Activated naive CD8-positive, alpha-beta T cell treated with anti-CD3 and anti-CD28 coated beads, Interleukin-2, amount 50 U/mL, for 24 hours (primary cell): ENCODE measurements around the gene SEC24C.
"Not testable (repeated sequence)": the region's sequence is repeated elsewhere in the genome, so short reads cannot be mapped to it uniquely, and the experiment has no call there.

Source experiments
- ATAC-seq: fragments of 150-1000 bp; cut with Tn5 transposase; one replicate; pipeline ENCODE4 v1.10.0; 2021
- DNase-seq: peaks from one replicate; pipeline ENCODE4 v3.0.0; 2021
- H3K27ac Mint-ChIP-seq: one replicate; pipeline ENCODE4 v1.8.0; 2021; ENCODE audit warnings: mild to moderate bottlenecking, mixed read lengths
- H3K27me3 Mint-ChIP-seq: one replicate; pipeline ENCODE4 v1.8.0; 2021; ENCODE audit warnings: mixed read lengths
- H3K36me3 Mint-ChIP-seq: one replicate; pipeline ENCODE4 v1.8.0; 2021; ENCODE audit warnings: low read depth, mixed read lengths
- H3K4me1 Mint-ChIP-seq: one replicate; pipeline ENCODE4 v1.8.0; 2021; ENCODE audit warnings: mixed read lengths
- H3K4me3 Mint-ChIP-seq: one replicate; pipeline ENCODE4 v1.8.0; 2021; ENCODE audit warnings: mild to moderate bottlenecking, moderate library complexity, mixed read lengths
- H3K9me3 Mint-ChIP-seq: one replicate; pipeline ENCODE4 v1.8.0; 2021; ENCODE audit warnings: mixed read lengths

Gene SEC24C

DNA sequence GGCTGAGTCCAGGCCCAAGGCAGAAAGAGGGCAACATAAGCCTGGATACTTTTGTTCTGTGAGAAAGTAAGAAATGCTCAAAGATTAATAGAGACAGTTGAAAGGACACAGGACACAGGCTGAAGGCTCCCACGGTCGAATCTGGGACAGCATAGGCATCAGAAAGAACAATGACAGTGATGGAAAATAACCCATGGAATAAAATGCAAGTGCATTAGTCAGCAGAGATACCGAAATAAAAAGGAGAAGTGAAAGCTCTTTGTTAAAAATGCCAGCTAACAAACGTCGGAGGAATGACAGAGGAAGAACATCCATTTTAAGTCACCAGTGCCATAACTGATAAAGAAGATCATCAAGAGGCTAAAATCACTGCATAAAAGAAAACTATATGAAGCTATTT, 26.6 kb upstream of the SEC24C start:
- no peak overlapping the region for H3K4me3 Mint-ChIP-seq
- peak overlapping the region; percentile 6 for H3K27ac Mint-ChIP-seq
- ATAC-seq (no peak), DNase-seq (no peak)
- H3K9me3 Mint-ChIP-seq, result no peaks in the 10 kb centered on the region
- H3K36me3 Mint-ChIP-seq, result peaks cover 57% of the 10 kb centered on the region
- no peaks in the 10 kb centered on the region for H3K27me3 Mint-ChIP-seq
- peaks cover 5% of the 10 kb centered on the region for H3K4me1 Mint-ChIP-seq

- not testable (repeated sequence) for H3K27me3 Mint-ChIP-seq, H3K9me3 Mint-ChIP-seq, ATAC-seq, H3K4me1 Mint-ChIP-seq, H3K27ac Mint-ChIP-seq, DNase-seq, H3K4me3 Mint-ChIP-seq
- peaks cover 58% of the 10 kb centered on the region for H3K36me3 Mint-ChIP-seq
Observed at GRCh38 chr10:73720561-73720960, 23.6 kb upstream of the SEC24C start.

DNA sequence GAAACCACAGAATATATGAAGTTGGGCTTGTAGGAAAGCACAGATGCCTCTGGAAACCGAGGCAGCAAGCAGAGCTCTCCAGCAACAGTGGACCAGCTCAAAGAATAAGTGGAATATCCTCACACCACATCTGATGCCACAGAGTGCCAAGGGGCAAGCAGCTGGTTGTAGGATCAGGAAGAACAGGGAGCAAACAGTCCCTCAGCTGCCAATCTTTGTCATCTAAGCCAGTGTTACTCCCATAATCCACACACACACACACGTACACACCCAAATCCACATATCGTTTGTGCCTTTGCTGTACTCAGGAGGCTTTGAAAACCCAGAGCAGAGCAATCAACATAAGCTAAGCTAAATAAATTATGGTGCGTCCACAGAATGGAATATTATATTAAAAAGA, 20.7 kb upstream of the SEC24C start:
- H3K9me3 Mint-ChIP-seq, result no peaks in the 10 kb centered on the region
- H3K36me3 Mint-ChIP-seq, result peaks cover 55% of the 10 kb centered on the region
- no peak overlapping the region for H3K4me3 Mint-ChIP-seq
- DNase-seq (no peak), ATAC-seq (no peak)
- peaks cover 2% of the 10 kb centered on the region for H3K4me1 Mint-ChIP-seq
- no peaks in the 10 kb centered on the region for H3K27me3 Mint-ChIP-seq
- H3K27ac Mint-ChIP-seq, result no peak overlapping the region

DNA sequence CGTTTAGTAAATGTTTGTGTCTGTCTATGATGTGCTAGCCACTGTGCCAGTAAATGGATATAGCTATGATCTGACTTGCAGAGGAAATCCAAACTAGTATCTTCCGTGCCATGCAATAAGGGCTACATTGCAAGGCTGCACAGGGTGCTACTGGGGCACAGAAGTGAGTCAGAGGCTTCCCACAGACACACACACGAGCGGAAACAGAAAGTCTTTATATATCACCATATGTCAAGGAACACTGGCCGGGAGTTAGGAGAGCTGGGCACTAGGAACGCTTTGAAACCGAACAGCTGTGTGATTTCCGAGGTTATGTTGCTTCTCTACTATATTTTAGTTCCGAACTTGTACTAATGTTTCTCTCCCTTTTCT, 14.4 kb upstream of the SEC24C start:
- ATAC-seq (peak; percentile 48), DNase-seq (peak; percentile 35)

GRCh38 chr10:73730153-73730906, 13.8 kb upstream of the SEC24C start:
- Mint-ChIP-seq H3K4me3 (peak overlapping the region; percentile 99), H3K27ac (peak overlapping the region; percentile 99), H3K36me3 (peaks cover 29% of the 10 kb centered on the region), H3K27me3 (no peaks in the 10 kb centered on the region), H3K4me1 (peaks cover 15% of the 10 kb centered on the region), H3K9me3 (no peaks in the 10 kb centered on the region)
- ATAC-seq (peak; percentile 92), DNase-seq (peak; percentile 91)

More for the DNA sequence above, 14.4 kb upstream of the SEC24C start:
- peak overlapping the region; percentile 99 for H3K27ac Mint-ChIP-seq
- peaks cover 30% of the 10 kb centered on the region for H3K36me3 Mint-ChIP-seq
- H3K4me3 Mint-ChIP-seq, result peak overlapping the region; percentile 99
- H3K9me3 Mint-ChIP-seq, H3K27me3 Mint-ChIP-seq: not testable (repeated sequence)
- peaks cover 15% of the 10 kb centered on the region for H3K4me1 Mint-ChIP-seq

- Mint-ChIP-seq H3K4me1 (peaks cover 15% of the 10 kb centered on the region), H3K36me3 (peaks cover 19% of the 10 kb centered on the region), H3K4me3 (peak overlapping the region; percentile 39), H3K27me3 (no peaks in the 10 kb centered on the region), H3K27ac (no peak overlapping the region), H3K9me3 (no peaks in the 10 kb centered on the region)
- ATAC-seq (no peak), DNase-seq (no peak)
Observed at GRCh38 chr10:73731588-73732375, 12.4 kb upstream of the SEC24C start.

DNA sequence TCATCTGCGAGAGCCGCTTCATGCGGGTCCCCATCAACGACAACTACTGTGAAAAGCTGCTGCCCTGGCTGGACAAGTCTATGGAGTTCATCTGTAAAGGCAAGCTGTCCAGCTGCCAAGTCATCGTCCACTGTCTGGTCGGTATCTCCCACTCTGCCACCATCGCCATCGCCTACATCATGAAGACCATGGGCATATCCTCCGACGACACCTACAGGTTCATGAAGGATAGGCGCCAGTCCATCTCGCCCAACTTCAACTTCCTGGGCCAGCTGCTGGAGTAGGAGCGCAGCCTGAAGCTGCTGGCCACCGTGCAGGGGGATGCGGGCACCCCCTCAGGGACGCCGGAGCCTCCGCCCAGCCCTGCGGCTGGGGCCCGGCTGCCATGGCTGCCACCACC, 11.7 kb upstream of the SEC24C start:
- Mint-ChIP-seq H3K27ac (no peak overlapping the region), H3K36me3 (peaks cover 13% of the 10 kb centered on the region), H3K4me1 (peaks cover 15% of the 10 kb centered on the region), H3K27me3 (no peaks in the 10 kb centered on the region), H3K9me3 (no peaks in the 10 kb centered on the region), H3K4me3 (peak overlapping the region; percentile 39)
- no peak for DNase-seq
- no peak for ATAC-seq

DNA sequence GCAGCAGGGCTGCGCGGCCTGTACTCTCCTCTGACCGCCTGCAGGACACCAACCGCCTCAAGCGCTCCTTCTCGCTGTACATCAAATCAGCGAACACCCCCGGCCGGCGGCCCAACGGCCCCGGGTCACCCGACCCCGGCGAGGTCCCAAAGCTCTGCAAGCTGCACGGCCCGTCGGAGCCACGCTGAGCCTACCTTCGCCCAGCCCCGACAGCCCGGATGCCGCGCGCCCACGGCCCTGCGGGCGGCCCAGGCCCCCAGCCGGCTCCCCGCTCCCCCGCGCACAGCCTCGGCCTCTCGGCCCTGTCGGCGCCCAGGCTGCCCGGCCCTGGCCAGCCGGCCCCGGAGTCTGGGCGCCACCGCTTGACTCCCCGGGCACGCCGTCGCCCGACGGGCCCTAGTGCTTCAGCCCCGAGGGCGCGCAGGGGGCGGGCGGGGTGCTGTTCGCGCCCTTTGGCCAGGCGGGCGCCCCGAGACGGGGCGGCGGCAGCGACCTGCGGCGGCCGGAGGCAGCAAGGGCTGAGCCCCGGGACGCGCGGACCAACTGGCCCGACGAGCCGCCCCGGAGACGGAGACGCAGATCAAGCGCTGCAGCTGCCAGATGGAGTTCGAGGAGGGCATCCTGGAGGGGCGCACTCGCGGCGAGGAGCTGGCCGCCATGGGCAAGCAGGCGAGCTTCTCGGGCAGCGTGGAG, 11.1 kb upstream of the SEC24C start:
- no peaks in the 10 kb centered on the region for H3K27me3 Mint-ChIP-seq
- ATAC-seq (no peak), DNase-seq (no peak)
- no peaks in the 10 kb centered on the region for H3K9me3 Mint-ChIP-seq
- no peak overlapping the region for H3K4me3 Mint-ChIP-seq
- H3K27ac Mint-ChIP-seq, result no peak overlapping the region
- H3K36me3 Mint-ChIP-seq, result peaks cover 13% of the 10 kb centered on the region
- peaks cover 15% of the 10 kb centered on the region for H3K4me1 Mint-ChIP-seq

DNA sequence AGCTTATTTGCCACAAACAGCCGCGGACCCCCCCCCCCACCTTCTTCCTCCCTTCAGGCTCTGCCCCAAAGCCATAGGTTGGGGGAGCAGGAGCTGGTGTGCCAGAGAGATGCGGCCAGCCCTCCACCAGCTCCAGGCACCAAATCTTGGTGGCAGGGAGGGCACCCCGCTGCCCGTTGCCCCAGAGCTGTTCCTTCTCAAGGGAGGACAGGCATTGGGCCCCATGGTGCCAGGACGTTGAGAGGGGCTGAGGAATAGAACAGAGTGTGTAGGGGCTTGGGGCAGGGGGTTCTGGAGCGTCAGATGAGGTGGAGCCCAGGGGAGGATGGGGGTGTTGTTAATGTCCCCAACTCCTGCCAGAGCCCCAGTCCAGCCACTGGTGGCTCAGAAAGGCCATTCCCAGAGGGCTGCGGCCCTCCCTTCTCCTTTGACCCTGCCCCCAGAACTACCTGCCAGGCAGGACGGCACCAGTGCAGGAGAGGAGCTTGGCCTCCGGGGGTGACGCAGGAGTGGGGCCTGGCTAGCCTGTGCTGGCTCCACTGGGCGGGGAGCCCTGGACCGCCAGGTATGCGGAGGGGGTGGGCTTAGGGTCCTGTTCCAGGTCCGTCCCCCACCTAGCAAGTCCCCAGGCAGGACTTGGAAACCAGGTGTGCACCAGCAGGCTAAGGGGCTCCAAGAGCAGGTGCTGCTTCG, 10.0 kb upstream of the SEC24C start:
- DNase-seq, result no peak
- H3K9me3 Mint-ChIP-seq, result no peaks in the 10 kb centered on the region

GRCh38 chr10:73734796-73735305, 9.3 kb upstream of the SEC24C start:
- no peak for DNase-seq
- peaks cover 10% of the 10 kb centered on the region for H3K4me1 Mint-ChIP-seq
- H3K9me3 Mint-ChIP-seq, result no peaks in the 10 kb centered on the region
- no peaks in the 10 kb centered on the region for H3K27me3 Mint-ChIP-seq
- H3K36me3 Mint-ChIP-seq, result peaks cover 9% of the 10 kb centered on the region
- no peak for ATAC-seq
- no peak overlapping the region for H3K27ac Mint-ChIP-seq
- H3K4me3 Mint-ChIP-seq, result no peak overlapping the region

More for the DNA sequence above, 10.0 kb upstream of the SEC24C start:
- H3K4me1 Mint-ChIP-seq, result peaks cover 14% of the 10 kb centered on the region
- peaks cover 11% of the 10 kb centered on the region for H3K36me3 Mint-ChIP-seq
- H3K4me3 Mint-ChIP-seq, result no peak overlapping the region
- H3K27ac Mint-ChIP-seq, result no peak overlapping the region
- no peak for ATAC-seq
- H3K27me3 Mint-ChIP-seq, result no peaks in the 10 kb centered on the region

GRCh38 chr10:73740501-73741254, 3.5 kb upstream of the SEC24C start:
- not testable (repeated sequence) for ATAC-seq, H3K27me3 Mint-ChIP-seq, H3K4me3 Mint-ChIP-seq, H3K9me3 Mint-ChIP-seq, H3K27ac Mint-ChIP-seq, H3K36me3 Mint-ChIP-seq, DNase-seq
- peaks cover 39% of the 10 kb centered on the region for H3K4me1 Mint-ChIP-seq

DNA sequence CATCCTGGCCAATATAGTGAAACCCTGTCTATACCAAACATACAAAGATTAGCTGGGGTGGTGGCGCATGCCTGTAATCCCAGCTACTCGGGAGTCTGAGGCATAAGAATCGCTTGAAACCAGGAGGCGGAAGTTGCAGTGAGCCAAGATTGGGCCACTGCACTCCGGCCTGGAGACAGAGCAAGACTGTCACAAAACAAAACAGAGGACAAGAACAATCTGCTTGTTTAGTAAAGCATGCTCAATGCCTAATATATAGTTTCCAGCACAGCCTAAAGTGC, 1.8 kb upstream of the SEC24C start:
- Mint-ChIP-seq H3K27ac (no peak overlapping the region), H3K9me3 (no peaks in the 10 kb centered on the region)

GRCh38 chr10:73743327-73743904, 756 bp upstream of the SEC24C start:
- no peak for DNase-seq
- no peak for ATAC-seq
- H3K4me1 Mint-ChIP-seq, result peaks cover 48% of the 10 kb centered on the region
- peak overlapping the region; percentile 100 for H3K27ac Mint-ChIP-seq
- H3K4me3 Mint-ChIP-seq, result peak overlapping the region; percentile 96
- peaks cover 18% of the 10 kb centered on the region for H3K36me3 Mint-ChIP-seq
- H3K9me3 Mint-ChIP-seq, result no peaks in the 10 kb centered on the region
- H3K27me3 Mint-ChIP-seq, result no peaks in the 10 kb centered on the region

More for the DNA sequence above, 1.8 kb upstream of the SEC24C start:
- peaks cover 48% of the 10 kb centered on the region for H3K4me1 Mint-ChIP-seq
- no peaks in the 10 kb centered on the region for H3K27me3 Mint-ChIP-seq
- DNase-seq (no peak), ATAC-seq (no peak)
- H3K4me3 Mint-ChIP-seq, result peak overlapping the region; percentile 96
- peaks cover 18% of the 10 kb centered on the region for H3K36me3 Mint-ChIP-seq
